GM12891 (cell line): Measurements from ENCODE around the gene HOTAIR.

Source experiments
- POLR2A ChIP-seq: IDR thresholded peaks from 2 replicates; pipeline ENCODE4 v1.6.1; 2011; ENCODE audit warnings: low read depth, low read length, control low read depth
- POLR2AphosphoS5 ChIP-seq: IDR thresholded peaks from 2 replicates; pipeline ENCODE4 v1.6.1; 2011; ENCODE audit warnings: low read depth, low read length, control low read depth
- SPI1 ChIP-seq: IDR thresholded peaks from 2 replicates; pipeline ENCODE4 v1.6.1; 2011; ENCODE audit warnings: low read depth, low read length, control low read depth
- TAF1 ChIP-seq: IDR thresholded peaks from 2 replicates; pipeline ENCODE4 v1.6.1; 2011; ENCODE audit warnings: low read depth, low read length, control low read depth

DNA sequence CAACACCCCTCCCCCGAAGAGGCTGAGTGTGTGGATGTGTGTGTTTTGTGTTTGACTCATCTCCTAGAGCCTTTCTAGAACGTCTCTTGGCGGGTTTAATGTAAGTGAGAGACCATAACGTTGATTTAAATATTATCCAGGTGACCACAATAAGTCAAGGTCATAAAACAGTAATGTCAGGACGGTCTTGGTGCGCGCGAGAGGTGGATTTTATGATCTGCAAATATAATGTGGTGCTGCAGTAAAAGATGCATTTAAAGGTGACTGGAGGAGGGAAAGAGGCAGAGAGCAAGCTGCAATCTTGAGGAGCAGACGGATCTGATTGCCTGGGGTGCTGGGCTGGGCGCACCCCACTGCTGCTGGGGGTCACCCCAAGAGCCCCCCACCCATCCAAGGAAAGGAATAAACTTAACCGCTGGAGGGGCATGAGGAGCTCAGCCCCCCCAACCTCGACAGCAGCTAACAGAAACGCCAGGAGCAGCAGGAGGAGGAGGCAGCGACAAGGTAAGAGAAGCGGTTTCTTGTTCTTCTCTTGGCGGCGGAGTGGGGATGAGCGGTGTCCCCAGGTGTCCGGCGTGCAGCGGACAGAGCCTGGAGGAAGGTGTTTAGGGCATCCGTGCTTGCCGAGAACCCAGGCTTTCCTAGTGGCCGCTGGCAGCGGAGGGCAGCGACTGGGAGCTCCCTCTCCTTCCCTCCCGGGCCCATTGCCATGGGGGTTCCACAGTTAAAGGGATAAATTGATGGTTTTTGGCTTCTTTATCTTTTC is 15.7 kb upstream of the HOTAIR start:
- no peak for TF ChIP-seq POLR2A
- no peak for TF ChIP-seq POLR2AphosphoS5
- no peak for TF ChIP-seq TAF1
- no peak for TF ChIP-seq SPI1
